Stimulated activated memory B cell treated with anti-CD40 and anti-IgM and Interleukin-4, amounts not matched to agents 10 μg/mL and 1 μg/mL and 100 μg/mL, for 72 hours (primary cell): ENCODE measurements around the gene COL20A1.
"Not testable (repeated sequence)": the region's sequence is repeated elsewhere in the genome, so short reads cannot be mapped to it uniquely, and the experiment has no call there.

ENCODE experiments used
- ATAC-seq: fragments of 150-1000 bp; cut with Tn5 transposase; 2 replicates; pipeline ENCODE4 v1.10.0; 2021
- H3K27ac Mint-ChIP-seq: one replicate; pipeline ENCODE4 v1.8.0; 2022; ENCODE audit warnings: mild to moderate bottlenecking, mixed read lengths
- H3K27me3 Mint-ChIP-seq: one replicate; pipeline ENCODE4 v1.8.0; 2022; ENCODE audit warnings: mixed read lengths
- H3K36me3 Mint-ChIP-seq: one replicate; pipeline ENCODE4 v1.8.0; 2022; ENCODE audit warnings: mixed read lengths
- H3K4me1 Mint-ChIP-seq: one replicate; pipeline ENCODE4 v1.8.0; 2022; ENCODE audit warnings: mixed read lengths
- H3K4me3 Mint-ChIP-seq: one replicate; pipeline ENCODE4 v1.8.0; 2022; ENCODE audit warnings: mild to moderate bottlenecking, moderate library complexity, mixed read lengths
- H3K9me3 Mint-ChIP-seq: one replicate; pipeline ENCODE4 v1.8.0; 2022; ENCODE audit warnings: mixed read lengths

COL20A1 gene

DNA sequence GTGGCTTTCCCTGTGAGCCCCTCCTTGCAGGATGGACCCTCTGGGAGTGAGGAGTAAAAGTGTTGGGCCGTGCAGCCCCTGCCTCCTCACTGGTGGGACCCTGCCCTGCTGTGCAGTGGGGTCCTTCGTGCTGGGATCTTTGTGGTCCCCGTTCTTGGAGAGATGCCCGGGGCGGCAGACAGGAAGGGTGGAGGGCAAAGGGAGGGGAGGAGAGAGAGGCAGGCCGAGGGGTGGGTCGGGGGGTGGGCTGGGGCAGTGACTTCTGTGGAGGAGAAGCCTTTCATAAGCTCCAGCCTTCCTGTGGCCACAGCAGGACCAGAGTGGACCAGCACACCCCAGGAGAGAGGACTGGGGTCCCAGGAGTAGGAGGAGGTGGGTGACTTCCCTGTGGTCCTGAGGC lies at the start of gene COL20A1:
Gene COL20A1 (plus strand): TSS at position 283 of the 400 bp plus-strand sequence. CDS start 1,922 bp downstream, outside the sequence.
- no peak for ATAC-seq
- Mint-ChIP-seq H3K4me3 (no peak within 1 kb of the TSS), H3K9me3 (no peaks in the 10 kb centered on the region), H3K4me1 (peaks cover 6% of the 10 kb centered on the region), H3K27me3 (peaks cover 57% of the 10 kb centered on the region), H3K27ac (no peak within 1 kb of the TSS), H3K36me3 (peaks cover 12% of the 10 kb centered on the region)

GRCh38 chr20:63243604-63244247 lies 49.3 kb upstream of the COL20A1 start:
- Mint-ChIP-seq H3K36me3 (no peaks in the 10 kb centered on the region), H3K9me3 (no peaks in the 10 kb centered on the region), H3K27me3 (peaks cover 84% of the 10 kb centered on the region), H3K4me3 (no peak overlapping the region), H3K4me1 (no peaks in the 10 kb centered on the region), H3K27ac (no peak overlapping the region)
- no peak for ATAC-seq

DNA sequence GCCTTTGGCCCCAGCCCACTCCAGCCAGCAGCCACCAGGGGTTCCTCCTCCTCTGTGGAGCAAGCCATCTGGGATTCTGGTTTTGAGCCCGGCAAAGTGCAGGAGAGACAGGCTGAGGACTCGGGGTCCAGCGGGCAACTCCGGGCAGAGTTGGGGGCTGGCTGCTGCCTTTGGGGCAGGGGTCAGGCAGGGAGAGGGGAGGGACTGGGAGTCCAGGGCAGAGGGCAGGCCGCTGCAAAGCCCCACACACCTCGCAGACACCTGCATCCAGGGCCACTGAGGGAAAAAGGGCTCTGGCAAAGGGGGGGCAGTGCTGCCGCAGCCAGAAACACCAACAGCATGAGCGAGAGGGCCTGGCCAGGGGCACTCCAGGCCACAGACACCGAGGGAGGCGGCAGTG lies 48.5 kb upstream of the COL20A1 start:
- H3K36me3 Mint-ChIP-seq, result no peaks in the 10 kb centered on the region
- H3K4me3 Mint-ChIP-seq, result no peak overlapping the region
- peaks cover 89% of the 10 kb centered on the region for H3K27me3 Mint-ChIP-seq
- H3K9me3 Mint-ChIP-seq, result no peaks in the 10 kb centered on the region
- H3K4me1 Mint-ChIP-seq, result no peaks in the 10 kb centered on the region
- ATAC-seq, result no peak
- no peak overlapping the region for H3K27ac Mint-ChIP-seq

GRCh38 chr20:63246490-63247288 lies 46.3 kb upstream of the COL20A1 start:
- Mint-ChIP-seq H3K27ac (no peak overlapping the region), H3K27me3 (peaks cover 87% of the 10 kb centered on the region), H3K4me3 (no peak overlapping the region)

GRCh38 chr20:63247671-63248228 lies 45.2 kb upstream of the COL20A1 start:
- Mint-ChIP-seq H3K27me3 (peaks cover 87% of the 10 kb centered on the region), H3K27ac (no peak overlapping the region), H3K4me3 (no peak overlapping the region), H3K9me3 (peaks cover 3% of the 10 kb centered on the region), H3K4me1 (peaks cover 2% of the 10 kb centered on the region), H3K36me3 (no peaks in the 10 kb centered on the region)
- no peak for ATAC-seq

More at GRCh38 chr20:63246490-63247288, 46.3 kb upstream of the COL20A1 start:
- no peak for ATAC-seq
- Mint-ChIP-seq H3K4me1 (no peaks in the 10 kb centered on the region), H3K9me3 (peaks cover 3% of the 10 kb centered on the region), H3K36me3 (no peaks in the 10 kb centered on the region)

GRCh38 chr20:63248835-63249591 lies 44.0 kb upstream of the COL20A1 start:
- Mint-ChIP-seq H3K27ac (no peak overlapping the region), H3K4me1 (peaks cover 6% of the 10 kb centered on the region), H3K27me3 (peaks cover 87% of the 10 kb centered on the region), H3K9me3 (peaks cover 3% of the 10 kb centered on the region), H3K4me3 (no peak overlapping the region), H3K36me3 (no peaks in the 10 kb centered on the region)
- no peak for ATAC-seq

GRCh38 chr20:63249891-63250290 lies 43.1 kb upstream of the COL20A1 start:
- H3K27ac Mint-ChIP-seq, result no peak overlapping the region
- H3K36me3 Mint-ChIP-seq, result no peaks in the 10 kb centered on the region
- H3K4me3 Mint-ChIP-seq, result no peak overlapping the region
- peaks cover 9% of the 10 kb centered on the region for H3K4me1 Mint-ChIP-seq
- ATAC-seq, result no peak
- H3K27me3 Mint-ChIP-seq, result peaks cover 84% of the 10 kb centered on the region
- peaks cover 3% of the 10 kb centered on the region for H3K9me3 Mint-ChIP-seq

GRCh38 chr20:63251350-63251749 lies 41.6 kb upstream of the COL20A1 start:
- Mint-ChIP-seq H3K4me1 (peaks cover 11% of the 10 kb centered on the region), H3K27me3 (peaks cover 84% of the 10 kb centered on the region)
- H3K4me3 Mint-ChIP-seq, H3K27ac Mint-ChIP-seq, H3K9me3 Mint-ChIP-seq, H3K36me3 Mint-ChIP-seq, ATAC-seq: not testable (repeated sequence)

- no peak for ATAC-seq
- Mint-ChIP-seq H3K4me3 (no peak overlapping the region), H3K27me3 (peaks cover 85% of the 10 kb centered on the region), H3K36me3 (no peaks in the 10 kb centered on the region), H3K27ac (no peak overlapping the region), H3K4me1 (peaks cover 11% of the 10 kb centered on the region), H3K9me3 (peaks cover 3% of the 10 kb centered on the region)
Observed at GRCh38 chr20:63252284-63252711, 40.7 kb upstream of the COL20A1 start.

GRCh38 chr20:63253065-63253437 lies 39.9 kb upstream of the COL20A1 start:
- ATAC-seq, result no peak
- Mint-ChIP-seq H3K36me3 (no peaks in the 10 kb centered on the region), H3K4me3 (no peak overlapping the region), H3K9me3 (peaks cover 3% of the 10 kb centered on the region), H3K4me1 (peaks cover 11% of the 10 kb centered on the region), H3K27ac (no peak overlapping the region), H3K27me3 (peaks cover 88% of the 10 kb centered on the region)

DNA sequence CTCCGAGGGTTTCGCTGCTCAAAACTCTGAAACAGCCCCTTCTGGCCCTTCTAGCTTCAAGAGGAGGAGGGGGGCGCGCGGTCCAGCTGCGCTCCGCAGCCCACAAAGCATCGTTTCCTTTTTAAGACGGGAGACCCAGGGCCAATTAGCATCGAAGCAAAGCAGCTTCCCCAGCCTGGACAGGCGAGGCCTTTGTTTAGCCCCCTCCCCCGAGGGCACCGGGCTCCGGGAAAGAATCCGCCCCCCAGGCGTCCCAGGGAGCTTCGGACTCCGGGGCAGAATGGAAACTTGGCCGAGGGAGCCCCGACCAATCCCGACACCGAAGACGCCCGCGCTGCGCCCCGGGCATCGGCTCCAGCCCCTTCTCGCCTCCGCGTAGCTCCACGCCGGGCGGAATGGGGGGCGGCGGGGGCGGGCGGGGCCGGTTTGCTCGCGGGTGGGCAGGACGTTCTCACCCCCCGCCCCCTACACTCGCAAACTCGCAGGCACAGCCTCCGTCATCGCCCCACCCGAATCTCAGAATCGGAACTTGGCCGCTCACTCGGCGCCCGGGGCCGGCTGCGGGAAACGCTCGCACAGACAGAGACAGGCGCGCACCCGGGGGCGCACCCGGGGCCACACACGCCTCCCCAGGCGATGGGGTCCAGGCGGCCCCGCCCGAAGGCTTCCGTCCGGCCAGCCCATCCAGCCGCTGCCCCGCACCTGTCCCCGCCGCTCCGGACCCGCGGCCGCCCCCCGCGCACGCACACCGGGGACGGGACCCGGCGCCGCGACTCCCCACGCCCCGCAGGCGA lies 39.4 kb upstream of the COL20A1 start:
- Mint-ChIP-seq H3K27ac (no peak overlapping the region), H3K9me3 (peaks cover 3% of the 10 kb centered on the region), H3K36me3 (no peaks in the 10 kb centered on the region), H3K4me3 (no peak overlapping the region), H3K4me1 (peaks cover 11% of the 10 kb centered on the region), H3K27me3 (peaks cover 88% of the 10 kb centered on the region)
- peak; percentile 25 for ATAC-seq

GRCh38 chr20:63254232-63254605 lies 38.8 kb upstream of the COL20A1 start, which contains the start of gene NKAIN4:
TSS of gene NKAIN4 (minus strand) at chr20:63254463. CDS start at chr20:63254450, 13 bp downstream.
- peaks cover 3% of the 10 kb centered on the region for H3K9me3 Mint-ChIP-seq
- H3K36me3 Mint-ChIP-seq, result no peaks in the 10 kb centered on the region
- no peak within 1 kb of the TSS for H3K4me3 Mint-ChIP-seq
- peaks cover 11% of the 10 kb centered on the region for H3K4me1 Mint-ChIP-seq
- no peak within 1 kb of the TSS for H3K27ac Mint-ChIP-seq
- ATAC-seq, result no peak
- peaks cover 87% of the 10 kb centered on the region for H3K27me3 Mint-ChIP-seq

GRCh38 chr20:63254606-63255384 lies 38.2 kb upstream of the COL20A1 start:
- no peak for ATAC-seq
- no peak overlapping the region for H3K27ac Mint-ChIP-seq
- H3K9me3 Mint-ChIP-seq, result peaks cover 3% of the 10 kb centered on the region
- peaks cover 11% of the 10 kb centered on the region for H3K4me1 Mint-ChIP-seq
- no peak overlapping the region for H3K4me3 Mint-ChIP-seq
- H3K36me3 Mint-ChIP-seq, result no peaks in the 10 kb centered on the region
- H3K27me3 Mint-ChIP-seq, result peaks cover 87% of the 10 kb centered on the region
